ENCODE data around the gene EXOC4. TPM values are rescaled to one million over a fixed set of nuclear protein-coding genes. Genes with fewer than 3 reads are reported as not detected.

The EXOC4 gene
- total RNA-seq, 4 donors from 2014 or later, result 36.9 to 78.0 (median 52.2) TPM

- H3K36me3 ChIP-seq, result no peaks in the 10 kb centered on the region
- no peak overlapping the region for H3K4me3 ChIP-seq
- no peak overlapping the region for H3K27ac ChIP-seq
- intact Hi-C loops (cut with DNase I; ENCODE audit: low total_unique reads) (no loop called here), in situ Hi-C loops (cut with MboI; ENCODE audit: low sequenced_read_pairs in 4 of 4) (no loop called here)
- TF ChIP-seq CTCF (IDR thresholded peaks at IDR 0.05 in 4 of 5, conservative IDR thresholded peaks at IDR 0.05 in 1 of 5), result no peak
- TF ChIP-seq POLR2A (IDR thresholded peaks at IDR 0.05), result no peak
- H3K4me1 ChIP-seq, result no peaks in the 10 kb centered on the region
- H3K9me3 ChIP-seq, result no peaks in the 10 kb centered on the region
- ATAC-seq (no peak), DNase-seq (no peak)
- H3K27me3 ChIP-seq, result no peaks in the 10 kb centered on the region
Observed at GRCh38 chr7:133869556-133869955, 616.7 kb downstream of the EXOC4 start.

GRCh38 chr7:133871757-133872156 lies 618.9 kb downstream of the EXOC4 start:
- no peaks in the 10 kb centered on the region for H3K27me3 ChIP-seq
- DNase-seq, result no peak
- no peak for ATAC-seq
- no peak overlapping the region for H3K4me3 ChIP-seq
- in situ Hi-C loops (cut with MboI; ENCODE audit: low sequenced_read_pairs in 4 of 4), result no loop called here
- intact Hi-C loops (cut with DNase I; ENCODE audit: low total_unique reads), result no loop called here
- no peak overlapping the region for H3K27ac ChIP-seq
- no peak for TF ChIP-seq CTCF (IDR thresholded peaks at IDR 0.05 in 4 of 5, conservative IDR thresholded peaks at IDR 0.05 in 1 of 5)
- H3K4me1 ChIP-seq, result no peaks in the 10 kb centered on the region
- H3K9me3 ChIP-seq, result no peaks in the 10 kb centered on the region
- H3K36me3 ChIP-seq, result no peaks in the 10 kb centered on the region

- Histone ChIP-seq H3K27ac (no peak overlapping the region), H3K9me3 (no peaks in the 10 kb centered on the region), H3K4me3 (no peak overlapping the region), H3K27me3 (no peaks in the 10 kb centered on the region), H3K4me1 (no peaks in the 10 kb centered on the region), H3K36me3 (no peaks in the 10 kb centered on the region)
- ATAC-seq (no peak), DNase-seq (no peak)
- no peak for TF ChIP-seq CTCF (IDR thresholded peaks at IDR 0.05 in 4 of 5, conservative IDR thresholded peaks at IDR 0.05 in 1 of 5)
- no peak for TF ChIP-seq POLR2A (IDR thresholded peaks at IDR 0.05)
- in situ Hi-C loops (cut with MboI; ENCODE audit: low sequenced_read_pairs in 4 of 4) (no loop called here), intact Hi-C loops (cut with DNase I; ENCODE audit: low total_unique reads) (no loop called here)
Observed at GRCh38 chr7:133873187-133873586, 620.3 kb downstream of the EXOC4 start.

GRCh38 chr7:133873631-133874030 lies 620.8 kb downstream of the EXOC4 start:
- no peaks in the 10 kb centered on the region for H3K4me1 ChIP-seq
- TF ChIP-seq POLR2A (IDR thresholded peaks at IDR 0.05), result no peak
- TF ChIP-seq CTCF (IDR thresholded peaks at IDR 0.05 in 4 of 5, conservative IDR thresholded peaks at IDR 0.05 in 1 of 5), result no peak
- no peak for DNase-seq

GRCh38 chr7:133883591-133883990 lies 630.7 kb downstream of the EXOC4 start:
- no peaks in the 10 kb centered on the region for H3K27me3 ChIP-seq
- no peak for TF ChIP-seq CTCF (IDR thresholded peaks at IDR 0.05 in 4 of 5, conservative IDR thresholded peaks at IDR 0.05 in 1 of 5)
- no peak for TF ChIP-seq POLR2A (IDR thresholded peaks at IDR 0.05)
- H3K27ac ChIP-seq, result no peak overlapping the region
- DNase-seq (no peak), ATAC-seq (no peak)
- in situ Hi-C loops (cut with MboI; ENCODE audit: low sequenced_read_pairs in 4 of 4) (no loop called here), intact Hi-C loops (cut with DNase I; ENCODE audit: low total_unique reads) (no loop called here)
- H3K9me3 ChIP-seq, result no peaks in the 10 kb centered on the region
- no peaks in the 10 kb centered on the region for H3K36me3 ChIP-seq
- no peak overlapping the region for H3K4me3 ChIP-seq
- H3K4me1 ChIP-seq, result no peaks in the 10 kb centered on the region

More at GRCh38 chr7:133873631-133874030, 620.8 kb downstream of the EXOC4 start:
- ATAC-seq, result no peak
- in situ Hi-C loops (cut with MboI; ENCODE audit: low sequenced_read_pairs in 4 of 4), result no loop called here
- no peaks in the 10 kb centered on the region for H3K27me3 ChIP-seq
- no peak overlapping the region for H3K27ac ChIP-seq
- H3K36me3 ChIP-seq, result no peaks in the 10 kb centered on the region
- intact Hi-C loops (cut with DNase I; ENCODE audit: low total_unique reads), result no loop called here
- H3K4me3 ChIP-seq, result no peak overlapping the region
- no peaks in the 10 kb centered on the region for H3K9me3 ChIP-seq

Data from gastrocnemius medialis (tissue), 4 donors.